Activated CD4-positive, alpha-beta T cell treated with anti-CD3 and anti-CD28 coated beads, Interleukin-2, amount 50 U/mL, for 24 hours (primary cell): ENCODE measurements around the gene SETD4.
A peak's percentile ranks its signal among the peaks of the same experiment; 100 is the strongest.
"Not testable (repeated sequence)": the region's sequence is repeated elsewhere in the genome, so short reads cannot be mapped to it uniquely, and the experiment has no call there.

Experiments used
- DNase-seq, 2 donors: peaks; one replicate each; pipeline ENCODE4 v3.0.0-alpha.2; 2020; ENCODE audit warnings: low read depth in 1 of 2, low spot score in 1 of 2

Gene SETD4

GRCh38 chr21:36060159-36060921, at the start of gene SETD4:
Gene SETD4 (minus strand): TSS chr21:36060526. CDS start chr21:36058888, 1,638 bp downstream.
- peak; percentile 93 to 95 for DNase-seq

GRCh38 chr21:36109868-36110267, 49.5 kb upstream of the SETD4 start:
- DNase-seq, result no peak

- no peak for DNase-seq
Observed at GRCh38 chr21:36105327-36105842, 45.1 kb upstream of the SETD4 start.

GRCh38 chr21:36104317-36105300, 44.3 kb upstream of the SETD4 start:
- peak; percentile 30 to 37 for DNase-seq

- no peak for DNase-seq
Observed at GRCh38 chr21:36103434-36103833, 43.1 kb upstream of the SETD4 start.

GRCh38 chr21:36100971-36101641, 40.8 kb upstream of the SETD4 start:
- DNase-seq, result no peak

- DNase-seq, result not testable (repeated sequence)
Observed at GRCh38 chr21:36099695-36100211, 39.4 kb upstream of the SETD4 start.

GRCh38 chr21:36099000-36099399, 38.7 kb upstream of the SETD4 start:
- no peak for DNase-seq

- no peak for DNase-seq
Observed at GRCh38 chr21:36098182-36098532, 37.8 kb upstream of the SETD4 start.

- DNase-seq, result no peak
Observed at GRCh38 chr21:36097427-36098181, 37.3 kb upstream of the SETD4 start.

- no peak for DNase-seq
Observed at GRCh38 chr21:36096398-36097290, 36.3 kb upstream of the SETD4 start.

- DNase-seq, result no peak
Observed at GRCh38 chr21:36093512-36093911, 33.2 kb upstream of the SETD4 start.

- no peak for DNase-seq
Observed at GRCh38 chr21:36092681-36093080, 32.4 kb upstream of the SETD4 start.

GRCh38 chr21:36089946-36090345, 29.6 kb upstream of the SETD4 start:
- DNase-seq, result no peak

GRCh38 chr21:36087362-36088138, 27.2 kb upstream of the SETD4 start:
- DNase-seq, result no peak

GRCh38 chr21:36082237-36082664, 21.9 kb upstream of the SETD4 start:
- DNase-seq, result no peak

GRCh38 chr21:36080386-36080785, 20.1 kb upstream of the SETD4 start:
- DNase-seq, result no peak

- DNase-seq, result no peak
Observed at GRCh38 chr21:36079671-36080070, 19.3 kb upstream of the SETD4 start.
